ENCODE results near the gene CAPN7.
"Not testable (repeated sequence)": the region's sequence is repeated elsewhere in the genome, so short reads cannot be mapped to it uniquely, and the experiment has no call there.

Gene CAPN7

DNA sequence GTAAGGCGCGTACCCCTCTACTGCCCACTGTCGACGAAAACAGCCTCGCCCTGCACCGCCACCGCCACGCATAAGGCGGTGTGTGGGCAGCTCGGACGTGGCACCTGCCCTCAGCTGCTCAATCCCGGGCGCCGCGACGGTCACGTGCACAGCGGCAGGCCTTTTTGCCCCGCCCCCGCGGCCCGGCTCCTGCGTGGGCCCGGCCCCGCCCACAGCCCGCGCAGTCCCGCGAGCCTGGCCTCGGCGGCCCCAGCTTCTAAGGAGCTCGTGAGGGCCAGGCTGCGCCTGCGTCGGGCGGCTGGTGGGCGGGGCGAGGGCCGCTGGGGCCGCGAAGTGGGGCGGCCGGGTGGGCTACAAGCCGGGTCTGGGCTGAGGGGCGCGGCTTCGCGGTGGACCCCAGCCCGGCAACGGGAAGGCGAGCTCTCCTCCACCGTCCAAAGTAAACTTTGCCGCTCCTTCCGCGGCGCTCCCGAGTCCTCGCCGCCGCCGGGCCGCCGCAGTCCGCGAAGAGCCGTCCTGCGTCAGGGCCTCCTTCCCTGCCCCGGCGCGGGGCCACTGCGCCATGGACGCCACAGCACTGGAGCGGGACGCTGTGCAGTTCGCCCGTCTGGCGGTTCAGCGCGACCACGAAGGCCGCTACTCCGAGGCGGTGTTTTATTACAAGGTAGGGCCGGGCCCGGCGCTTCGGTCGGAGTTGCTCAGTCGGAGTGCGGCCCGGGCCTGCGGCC is at the start of gene CAPN7:
Gene CAPN7 (plus strand): TSS at position 313 of the 728 bp plus-strand sequence. CDS start 250 bp downstream, at position 563.
- DNase-seq (ENCODE audit: insufficient read length, low spot score): peak; percentile 65

DNA sequence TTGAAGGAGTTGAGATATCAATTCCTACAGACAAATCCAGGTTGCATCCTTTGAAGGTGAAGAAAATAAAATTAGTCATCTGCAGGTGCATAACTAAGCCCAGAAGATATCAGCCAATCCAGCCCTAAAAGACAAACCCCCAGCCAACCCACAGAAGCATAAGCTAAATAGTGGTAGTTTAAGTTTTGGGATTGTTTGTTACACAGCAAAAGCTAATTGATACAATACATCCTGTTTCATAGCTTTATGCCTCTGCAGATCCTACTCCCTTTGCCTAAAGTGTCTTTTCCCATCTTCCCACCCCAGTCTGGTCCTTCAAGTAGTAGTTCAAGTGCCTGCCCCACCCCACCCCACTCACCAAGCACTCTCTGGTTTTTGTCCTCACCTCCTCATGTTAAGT is 48.6 kb upstream of the CAPN7 start:
- DNase-seq (ENCODE audit: insufficient read length, low spot score): no peak
- no peak for FAIRE-seq
- TF ChIP-seq, protein P1, sequence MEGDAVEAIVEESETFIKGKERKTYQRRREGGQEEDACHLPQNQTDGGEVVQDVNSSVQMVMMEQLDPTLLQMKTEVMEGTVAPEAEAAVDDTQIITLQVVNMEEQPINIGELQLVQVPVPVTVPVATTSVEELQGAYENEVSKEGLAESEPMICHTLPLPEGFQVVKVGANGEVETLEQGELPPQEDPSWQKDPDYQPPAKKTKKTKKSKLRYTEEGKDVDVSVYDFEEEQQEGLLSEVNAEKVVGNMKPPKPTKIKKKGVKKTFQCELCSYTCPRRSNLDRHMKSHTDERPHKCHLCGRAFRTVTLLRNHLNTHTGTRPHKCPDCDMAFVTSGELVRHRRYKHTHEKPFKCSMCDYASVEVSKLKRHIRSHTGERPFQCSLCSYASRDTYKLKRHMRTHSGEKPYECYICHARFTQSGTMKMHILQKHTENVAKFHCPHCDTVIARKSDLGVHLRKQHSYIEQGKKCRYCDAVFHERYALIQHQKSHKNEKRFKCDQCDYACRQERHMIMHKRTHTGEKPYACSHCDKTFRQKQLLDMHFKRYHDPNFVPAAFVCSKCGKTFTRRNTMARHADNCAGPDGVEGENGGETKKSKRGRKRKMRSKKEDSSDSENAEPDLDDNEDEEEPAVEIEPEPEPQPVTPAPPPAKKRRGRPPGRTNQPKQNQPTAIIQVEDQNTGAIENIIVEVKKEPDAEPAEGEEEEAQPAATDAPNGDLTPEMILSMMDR (IDR thresholded peaks at IDR 0.05; ENCODE audit: insufficient read depth, missing control alignments): no peak

More for the DNA sequence above, at the start of gene CAPN7:
- TF ChIP-seq, protein P1 (IDR thresholded peaks at IDR 0.05; ENCODE audit: insufficient read depth, missing control alignments): peak; percentile 34
- no peak for FAIRE-seq

DNA sequence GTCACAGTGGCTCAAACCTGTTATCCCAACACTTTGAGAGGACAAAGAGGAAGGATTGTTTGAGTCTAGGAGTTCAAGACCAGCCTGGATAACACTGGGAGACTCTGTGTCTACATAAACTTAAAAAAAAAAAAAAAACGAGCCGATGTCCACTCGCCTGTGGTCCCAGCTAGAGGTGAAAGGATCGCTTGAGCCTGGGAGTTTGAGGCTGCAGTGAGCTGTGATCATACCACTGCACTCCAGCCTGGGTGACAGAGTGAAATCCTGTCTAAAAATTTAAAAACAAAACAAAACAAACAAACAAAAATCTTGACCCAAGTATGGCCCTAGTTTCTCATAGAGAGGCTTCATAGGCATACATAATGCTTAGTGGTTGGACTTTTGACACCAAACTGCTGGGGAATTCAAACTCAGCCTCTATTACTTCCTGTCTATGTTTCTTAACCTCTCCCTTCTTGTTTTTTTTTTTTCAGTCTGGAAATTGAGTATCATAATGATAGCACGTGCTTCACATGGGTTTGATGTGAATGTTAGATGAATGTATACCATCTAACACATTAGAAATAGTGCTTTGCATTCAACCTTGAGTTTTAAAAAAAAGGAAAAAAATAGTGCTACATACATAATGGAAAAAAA is 46.4 kb upstream of the CAPN7 start:
- TF ChIP-seq, protein P1 (IDR thresholded peaks at IDR 0.05; ENCODE audit: insufficient read depth, missing control alignments): no peak
- no peak for FAIRE-seq
- DNase-seq (ENCODE audit: insufficient read length, low spot score): no peak

DNA sequence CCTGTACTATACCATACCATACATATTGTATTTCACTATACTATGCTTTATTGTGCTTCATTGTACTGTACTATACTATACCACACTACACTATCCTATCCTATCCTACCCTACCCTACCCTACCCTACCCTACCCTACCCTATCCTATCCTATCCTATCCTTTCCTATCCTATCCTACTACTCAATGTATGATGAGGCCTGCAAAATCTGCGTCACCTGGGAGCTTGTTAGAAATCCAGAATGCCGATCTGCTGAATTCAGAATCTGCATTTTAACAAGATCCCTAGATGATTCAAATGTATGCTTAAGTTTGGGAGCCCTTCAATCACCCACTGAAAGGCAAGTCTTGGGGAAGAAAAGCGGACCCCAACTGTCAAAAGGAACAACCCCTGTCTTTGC is 45.4 kb upstream of the CAPN7 start:
- TF ChIP-seq, protein P1 (IDR thresholded peaks at IDR 0.05; ENCODE audit: insufficient read depth, missing control alignments): no peak
- FAIRE-seq (no peak), DNase-seq (ENCODE audit: insufficient read length, low spot score) (no peak)

DNA sequence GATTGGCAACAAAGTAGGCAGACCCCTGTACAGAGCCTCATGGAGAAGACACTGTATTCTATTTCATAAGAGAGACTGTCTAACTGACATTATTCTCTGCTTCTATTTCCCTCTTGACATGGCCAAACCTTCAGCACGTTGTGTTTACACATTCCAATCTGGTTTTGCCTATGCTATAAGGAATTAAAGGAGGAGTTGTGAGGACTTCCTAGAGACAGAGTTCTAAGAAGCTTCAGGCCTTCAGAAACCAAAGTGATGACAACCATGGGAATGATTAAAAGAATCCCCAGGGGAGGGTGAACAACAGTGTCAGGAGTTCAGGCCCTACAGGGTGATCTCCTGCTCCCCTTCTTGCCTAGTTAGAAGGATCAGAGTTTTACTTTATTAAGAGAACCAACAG is 44.9 kb upstream of the CAPN7 start:
- no peak for DNase-seq (ENCODE audit: insufficient read length, low spot score)
- no peak for FAIRE-seq

DNA sequence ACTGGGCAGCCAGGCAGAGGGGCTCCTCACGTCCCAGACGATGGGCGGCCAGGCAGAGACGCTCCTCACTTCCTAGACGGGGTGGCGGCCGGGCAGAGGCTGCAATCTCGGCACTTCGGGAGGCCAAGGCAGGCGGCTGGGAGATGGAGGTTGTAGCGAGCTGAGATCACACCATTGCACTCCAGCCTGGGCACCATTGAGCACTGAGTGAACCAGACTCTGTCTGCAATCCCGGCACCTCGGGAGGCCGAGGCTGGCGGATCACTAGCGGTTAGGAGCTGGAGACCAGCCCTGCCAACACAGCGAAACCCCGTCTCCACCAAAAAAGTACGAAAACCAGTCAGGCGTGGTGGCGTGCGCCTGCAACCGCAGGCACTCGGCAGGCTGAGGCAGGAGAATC is 42.4 kb upstream of the CAPN7 start:
- not testable (repeated sequence) for FAIRE-seq; DNase-seq (ENCODE audit: insufficient read length, low spot score)

More for the DNA sequence above, 44.9 kb upstream of the CAPN7 start:
- TF ChIP-seq, protein P1 (IDR thresholded peaks at IDR 0.05; ENCODE audit: insufficient read depth, missing control alignments): no peak

DNA sequence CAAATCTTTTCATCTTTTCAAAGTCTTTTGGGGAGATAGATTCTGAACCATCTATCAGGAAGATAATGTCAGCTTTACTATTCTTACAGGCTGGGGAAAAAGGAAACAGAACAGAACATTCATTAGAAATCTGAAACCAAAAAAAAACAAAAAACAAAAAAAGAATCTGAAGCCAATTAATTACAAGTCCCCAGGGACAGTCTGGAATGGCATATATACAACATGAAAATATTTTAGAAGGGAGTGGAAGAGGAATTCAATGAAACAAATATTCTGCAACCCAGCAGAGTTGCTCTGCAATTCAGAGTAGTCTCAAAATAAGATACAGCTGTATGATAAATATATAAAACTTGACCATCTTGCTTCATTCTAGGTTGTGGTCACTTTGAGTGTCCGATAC is 41.7 kb upstream of the CAPN7 start:
- FAIRE-seq (no peak), DNase-seq (ENCODE audit: insufficient read length, low spot score) (no peak)
- TF ChIP-seq, protein P1 (IDR thresholded peaks at IDR 0.05; ENCODE audit: insufficient read depth, missing control alignments): no peak

All from D721Med (cell line).